HUES64 (cell line): Measurements from ENCODE around the gene CPN2.

Experiments used
- H3K27ac ChIP-seq: 2 replicates; pipeline ENCODE4 v1.7.0; 2013; ENCODE audit warnings: low read depth, low read length, inconsistent platforms
- H3K27me3 ChIP-seq: 2 replicates; pipeline ENCODE4 v1.6.1; 2013; ENCODE audit warnings: mild to moderate bottlenecking, low read length; ENCODE audit not compliant: insufficient read depth
- H3K36me3 ChIP-seq: 2 replicates; pipeline ENCODE4 v1.6.1; 2013; ENCODE audit warnings: mild to moderate bottlenecking, low read length; ENCODE audit not compliant: insufficient read depth
- H3K4me1 ChIP-seq: 2 replicates; pipeline ENCODE4 v1.6.1; 2013; ENCODE audit warnings: mild to moderate bottlenecking, low read length, moderate library complexity; ENCODE audit not compliant: insufficient read depth
- H3K4me3 ChIP-seq: 2 replicates; pipeline ENCODE4 v1.5.1; 2013; ENCODE audit warnings: mild to moderate bottlenecking, low read length, moderate library complexity
- H3K9ac ChIP-seq: 2 replicates; pipeline ENCODE4 v1.6.1; 2013; ENCODE audit warnings: mild to moderate bottlenecking, low read depth, low read length
- H3K9me3 ChIP-seq: 2 replicates; pipeline ENCODE4 v1.6.1; 2013; ENCODE audit warnings: low read depth, low read length; ENCODE audit not compliant: insufficient read depth
- WGBS: fragments of 150-250, 120-280 bp; methylation state at CpG from one replicate; pipeline ENCODE4 v1.1.7; 2013; ENCODE audit warnings: missing lambda C conversion rate; 5-methylcytosine and 5-hydroxymethylcytosine counted together

CPN2 gene

GRCh38 chr3:194368918-194369317, 17.8 kb upstream of the CPN2 start:
- 87% methylated on average over 6 of the region's 6 CpGs for WGBS
- Histone ChIP-seq H3K9ac (no peak overlapping the region), H3K4me3 (no peak overlapping the region)

GRCh38 chr3:194367992-194368841, 17.1 kb upstream of the CPN2 start:
- no peak overlapping the region for H3K9ac ChIP-seq
- peaks cover 22% of the 10 kb centered on the region; the same call in 1 of the 2 replicates for H3K4me1 ChIP-seq
- H3K4me3 ChIP-seq: no peak overlapping the region
- no peak overlapping the region for H3K27ac ChIP-seq
- H3K27me3 ChIP-seq: peaks cover 24% of the 10 kb centered on the region
- no peaks in the 10 kb centered on the region for H3K36me3 ChIP-seq
- WGBS: 68% methylated on average over 18 of the region's 18 CpGs
- H3K9me3 ChIP-seq: no peaks in the 10 kb centered on the region

More at GRCh38 chr3:194368918-194369317, 17.8 kb upstream of the CPN2 start:
- H3K27me3 ChIP-seq: peaks cover 24% of the 10 kb centered on the region
- no peaks in the 10 kb centered on the region for H3K9me3 ChIP-seq
- no peak overlapping the region for H3K27ac ChIP-seq
- H3K36me3 ChIP-seq: no peaks in the 10 kb centered on the region
- H3K4me1 ChIP-seq: peaks cover 22% of the 10 kb centered on the region; the same call in 1 of the 2 replicates

DNA sequence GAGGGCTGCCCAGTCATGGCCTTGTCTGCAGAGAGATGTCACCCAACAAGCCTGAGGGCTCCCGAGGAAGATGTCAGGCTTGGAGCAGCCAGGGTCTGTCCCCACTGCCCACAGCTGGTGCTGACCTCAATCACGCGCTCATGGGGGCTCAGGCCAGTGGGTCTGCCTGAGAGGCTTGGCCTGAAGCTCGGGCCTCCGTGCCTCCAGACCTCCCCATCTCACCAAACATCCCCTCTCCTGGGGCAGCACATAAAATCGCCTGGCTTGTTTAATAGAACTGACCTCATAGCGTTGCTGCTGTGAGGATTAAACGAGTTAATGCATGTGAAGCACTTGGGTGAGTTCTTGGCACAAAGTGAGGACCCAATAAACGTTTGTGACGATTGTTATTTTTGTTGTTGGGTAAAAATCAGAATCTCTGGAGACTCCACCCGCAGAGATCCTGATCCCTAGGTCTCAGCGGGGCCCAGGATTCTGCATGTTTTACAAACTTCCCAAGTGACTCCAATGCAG, 14.9 kb upstream of the CPN2 start:
- Histone ChIP-seq H3K36me3 (no peaks in the 10 kb centered on the region), H3K27me3 (peaks cover 24% of the 10 kb centered on the region), H3K4me1 (peaks cover 22% of the 10 kb centered on the region; the same call in 1 of the 2 replicates), H3K4me3 (no peak overlapping the region), H3K9ac (no peak overlapping the region), H3K9me3 (no peaks in the 10 kb centered on the region), H3K27ac (no peak overlapping the region)
- WGBS: 92% methylated on average over 12 of the region's 12 CpGs

DNA sequence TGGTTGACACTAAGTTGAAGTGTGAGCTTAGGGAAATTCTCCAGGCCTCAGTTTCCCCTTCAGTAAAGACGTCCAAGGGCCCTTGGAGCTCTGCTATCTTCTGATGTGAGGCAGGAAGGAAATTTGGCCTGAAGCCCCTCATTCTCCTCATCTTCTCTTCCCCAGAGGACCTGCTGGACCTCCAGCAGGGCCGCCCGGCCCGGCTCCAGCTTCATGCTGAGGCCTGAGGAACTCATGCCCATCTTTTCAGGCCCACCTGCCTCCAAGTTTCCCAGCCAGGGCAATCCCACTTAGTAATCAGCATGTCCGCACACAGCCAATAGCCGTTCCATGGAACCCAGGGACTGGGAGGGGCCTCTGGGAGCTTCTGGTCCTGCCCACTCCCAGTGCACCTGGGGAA, 14.4 kb upstream of the CPN2 start:
- peaks cover 24% of the 10 kb centered on the region for H3K27me3 ChIP-seq
- peaks cover 20% of the 10 kb centered on the region; the same call in 1 of the 2 replicates for H3K4me1 ChIP-seq
- no peaks in the 10 kb centered on the region for H3K36me3 ChIP-seq
- no peak overlapping the region for H3K9ac ChIP-seq
- 92% methylated on average over 5 of the region's 6 CpGs for WGBS
- no peak overlapping the region for H3K27ac ChIP-seq
- no peak overlapping the region for H3K4me3 ChIP-seq
- H3K9me3 ChIP-seq: no peaks in the 10 kb centered on the region

DNA sequence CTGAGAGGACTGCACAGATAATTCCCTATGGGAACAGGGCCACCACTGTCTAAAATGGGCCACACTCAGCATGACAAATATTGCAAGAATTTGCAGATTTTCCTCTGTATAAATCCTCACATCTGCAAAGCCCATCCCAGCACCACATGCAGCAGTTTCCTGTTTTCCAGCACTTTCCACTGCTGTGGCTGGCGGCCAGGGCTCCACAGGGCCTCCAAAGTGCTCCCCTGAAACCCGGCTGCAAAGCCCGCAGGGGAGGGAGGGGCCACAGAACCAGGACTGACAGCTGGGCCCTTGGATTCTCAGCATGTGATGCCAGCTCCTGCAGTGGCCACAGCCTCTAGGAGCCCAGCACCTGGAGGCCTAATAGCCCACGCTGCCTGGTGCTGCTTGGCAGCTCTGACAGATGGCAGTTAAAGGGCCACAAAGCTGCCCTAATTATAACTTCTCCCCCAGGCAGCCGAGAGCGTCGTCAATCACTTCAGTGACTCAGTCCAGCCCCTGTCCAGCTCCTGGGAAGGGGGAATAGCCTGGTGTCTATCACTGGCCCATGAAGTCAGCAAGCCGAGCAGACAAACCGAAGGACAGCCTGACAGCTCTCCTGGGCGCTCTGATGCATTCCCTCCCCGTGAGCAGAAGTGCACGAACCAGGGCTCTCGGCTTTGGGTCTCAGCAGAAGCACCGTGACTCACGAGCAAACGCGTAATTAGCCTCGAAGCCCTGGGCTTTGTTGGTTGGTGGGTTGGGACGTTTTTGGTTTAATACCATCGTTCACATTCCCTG, 13.7 kb upstream of the CPN2 start:
- no peaks in the 10 kb centered on the region for H3K9me3 ChIP-seq
- WGBS: 45% methylated on average over 20 of the region's 20 CpGs
- H3K4me3 ChIP-seq: no peak overlapping the region
- H3K4me1 ChIP-seq: peaks cover 14% of the 10 kb centered on the region; the same call in 1 of the 2 replicates
- peaks cover 23% of the 10 kb centered on the region for H3K27me3 ChIP-seq
- no peak overlapping the region for H3K9ac ChIP-seq
- no peak overlapping the region for H3K27ac ChIP-seq
- H3K36me3 ChIP-seq: no peaks in the 10 kb centered on the region

GRCh38 chr3:194364314-194364651, 13.2 kb upstream of the CPN2 start:
- Histone ChIP-seq H3K27me3 (peaks cover 18% of the 10 kb centered on the region), H3K9me3 (no peaks in the 10 kb centered on the region), H3K4me1 (peaks cover 9% of the 10 kb centered on the region; the same call in 1 of the 2 replicates), H3K9ac (no peak overlapping the region), H3K36me3 (no peaks in the 10 kb centered on the region), H3K27ac (no peak overlapping the region), H3K4me3 (no peak overlapping the region)
- WGBS: 96% methylated on average over 3 of the region's 3 CpGs

- Histone ChIP-seq H3K27me3 (no peaks in the 10 kb centered on the region), H3K9ac (no peak overlapping the region), H3K36me3 (no peaks in the 10 kb centered on the region), H3K27ac (no peak overlapping the region), H3K4me1 (no peaks in the 10 kb centered on the region), H3K9me3 (no peaks in the 10 kb centered on the region), H3K4me3 (no peak overlapping the region)
- WGBS: 90% methylated on average over 18 of the region's 18 CpGs
Measured at GRCh38 chr3:194360568-194360967, 9.4 kb upstream of the CPN2 start.

DNA sequence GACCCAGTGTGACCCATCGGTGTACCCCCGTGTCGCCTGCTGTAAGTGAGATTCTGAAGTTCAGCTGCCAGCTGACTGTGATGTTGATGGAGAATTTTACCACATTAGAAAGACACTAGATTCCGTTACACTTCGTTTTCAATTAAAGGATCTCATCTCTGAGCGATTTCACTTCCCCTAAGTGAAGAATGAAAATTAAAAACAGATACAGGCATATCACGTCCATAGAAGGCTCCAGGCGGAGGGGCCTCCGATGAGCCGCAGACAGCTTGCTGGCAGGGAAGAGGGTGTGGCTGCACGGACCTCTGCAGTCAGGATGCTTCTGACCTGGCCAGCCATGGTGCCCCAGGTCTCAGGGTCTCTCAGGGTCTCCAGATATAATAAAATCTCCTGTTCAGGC, 6.6 kb upstream of the CPN2 start:
- H3K36me3 ChIP-seq: no peaks in the 10 kb centered on the region
- H3K27ac ChIP-seq: no peak overlapping the region
- no peaks in the 10 kb centered on the region for H3K27me3 ChIP-seq
- no peaks in the 10 kb centered on the region for H3K4me1 ChIP-seq
- H3K9me3 ChIP-seq: no peaks in the 10 kb centered on the region
- H3K9ac ChIP-seq: no peak overlapping the region
- no peak overlapping the region for H3K4me3 ChIP-seq
- 93% methylated on average over 11 of the region's 11 CpGs for WGBS

- no peaks in the 10 kb centered on the region for H3K27me3 ChIP-seq
- H3K4me1 ChIP-seq: no peaks in the 10 kb centered on the region
- 89% methylated on average over 7 of the region's 7 CpGs for WGBS
- no peak overlapping the region for H3K4me3 ChIP-seq
- no peak overlapping the region for H3K9ac ChIP-seq
- no peaks in the 10 kb centered on the region for H3K9me3 ChIP-seq
- H3K27ac ChIP-seq: no peak overlapping the region
- no peaks in the 10 kb centered on the region for H3K36me3 ChIP-seq
Measured at GRCh38 chr3:194355379-194355778, 4.3 kb upstream of the CPN2 start.

GRCh38 chr3:194354315-194354714, 3.2 kb upstream of the CPN2 start:
- no peak overlapping the region for H3K4me3 ChIP-seq
- no peak overlapping the region for H3K27ac ChIP-seq
- no peaks in the 10 kb centered on the region for H3K4me1 ChIP-seq

DNA sequence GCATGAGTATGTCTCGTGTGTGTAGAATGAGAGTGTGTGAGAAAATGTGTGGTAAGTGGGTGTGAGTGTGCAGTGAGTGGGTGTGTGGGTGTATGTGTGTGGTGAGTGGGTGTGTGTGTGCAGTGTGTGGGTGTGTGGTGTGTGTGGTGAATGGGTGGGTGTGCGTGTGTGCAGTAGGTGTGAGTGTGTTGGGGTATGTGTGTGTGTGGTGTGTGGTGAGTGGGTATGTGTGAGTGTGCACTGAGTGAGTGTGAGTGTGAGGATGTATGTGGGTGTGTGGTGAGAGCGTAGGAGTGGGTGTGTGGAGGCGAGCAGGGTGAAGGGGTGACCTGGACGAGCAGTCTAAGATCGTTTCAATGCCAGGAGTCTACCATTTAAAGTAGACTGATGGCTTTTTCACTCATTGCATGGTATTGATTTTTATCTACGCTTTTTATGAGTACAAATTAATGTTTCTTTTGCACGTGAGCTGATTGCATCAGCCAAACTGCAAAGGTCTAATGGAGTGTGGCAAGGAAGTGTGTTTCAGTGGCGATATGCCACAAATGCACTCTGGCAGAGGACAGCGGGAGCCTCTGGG, 1.6 kb upstream of the CPN2 start:
- Histone ChIP-seq H3K4me1 (no peaks in the 10 kb centered on the region), H3K27ac (no peak overlapping the region), H3K9me3 (no peaks in the 10 kb centered on the region), H3K36me3 (no peaks in the 10 kb centered on the region), H3K9ac (no peak overlapping the region), H3K27me3 (no peaks in the 10 kb centered on the region), H3K4me3 (no peak overlapping the region)
- WGBS: 93% methylated on average over 10 of the region's 10 CpGs

More at GRCh38 chr3:194354315-194354714, 3.2 kb upstream of the CPN2 start:
- Histone ChIP-seq H3K27me3 (no peaks in the 10 kb centered on the region), H3K9ac (no peak overlapping the region), H3K36me3 (no peaks in the 10 kb centered on the region), H3K9me3 (no peaks in the 10 kb centered on the region)
- WGBS: 81% methylated on average over 2 of the region's 2 CpGs
